Suppressor macrophage treated with lipopolysaccharide for 1 hour (primary cell): ENCODE measurements around the gene CALB2.

Source experiments
- DNase-seq, 3 donors: peaks; one replicate each; pipeline ENCODE4 v3.0.0-alpha.2; 2020 to 2022

The CALB2 gene

GRCh38 chr16:71389330-71389729 is 30.8 kb downstream of the CALB2 start:
- DNase-seq = no peak

- DNase-seq = no peak
These were observed 38.1 kb downstream of the CALB2 start for GRCh38 chr16:71396594-71396993.

GRCh38 chr16:71399801-71400563 is 41.5 kb downstream of the CALB2 start:
- no peak for DNase-seq

- no peak for DNase-seq
These were observed 43.5 kb downstream of the CALB2 start for GRCh38 chr16:71402007-71402406.

GRCh38 chr16:71402674-71403073 is 44.2 kb downstream of the CALB2 start:
- DNase-seq = no peak

- no peak for DNase-seq
These were observed 45.8 kb downstream of the CALB2 start for GRCh38 chr16:71404364-71404763.

- DNase-seq = no peak
These were observed 47.8 kb downstream of the CALB2 start for GRCh38 chr16:71406316-71406715.

- DNase-seq = no peak
These were observed 48.2 kb downstream of the CALB2 start for GRCh38 chr16:71406724-71407123.

GRCh38 chr16:71407731-71408130 is 49.2 kb downstream of the CALB2 start:
- no peak for DNase-seq

GRCh38 chr16:71408536-71408935 is 50.0 kb downstream of the CALB2 start:
- DNase-seq = no peak

GRCh38 chr16:71409011-71409775 is 50.7 kb downstream of the CALB2 start:
- no peak for DNase-seq

- no peak for DNase-seq
These were observed 51.6 kb downstream of the CALB2 start for GRCh38 chr16:71410146-71410545.

GRCh38 chr16:71412270-71413160 is 54.0 kb downstream of the CALB2 start:
- peak; percentile 77 to 89 (median 88) for DNase-seq

- no peak for DNase-seq
These were observed 54.8 kb downstream of the CALB2 start for GRCh38 chr16:71413341-71413740.

- DNase-seq = no peak
These were observed 55.5 kb downstream of the CALB2 start for GRCh38 chr16:71414038-71414437.

- DNase-seq = peak; percentile 30 to 52 (median 40)
These were observed 63.4 kb downstream of the CALB2 start for GRCh38 chr16:71421911-71422310.

GRCh38 chr16:71423016-71423415 is 64.5 kb downstream of the CALB2 start:
- no peak for DNase-seq

- DNase-seq = no peak
These were observed 65.3 kb downstream of the CALB2 start for GRCh38 chr16:71423865-71424264.

GRCh38 chr16:71424626-71425025 is 66.1 kb downstream of the CALB2 start:
- DNase-seq = no peak

GRCh38 chr16:71425746-71426068 is 67.2 kb downstream of the CALB2 start:
- DNase-seq = no peak

- DNase-seq = no peak
These were observed 67.8 kb downstream of the CALB2 start for GRCh38 chr16:71426069-71426879.

- no peak for DNase-seq
These were observed 68.5 kb downstream of the CALB2 start for GRCh38 chr16:71426880-71427615.
